Measurements from ENCODE around the gene DUSP19.

- no peak for TF ChIP-seq POLR2AphosphoS5 (IDR thresholded peaks at IDR 0.05; ENCODE audit: low read depth, low read length)
- TF ChIP-seq POLR2A (IDR thresholded peaks at IDR 0.05; ENCODE audit: low read depth, low read length) = no peak
- no peak for TF ChIP-seq TAF1 (IDR thresholded peaks at IDR 0.05; ENCODE audit: low read depth, low read length)
These were observed 43.7 kb upstream of the DUSP19 start for GRCh38 chr2:183034806-183035205.

Data from GM12891 (cell line).